Measurements from ENCODE around the gene FNDC3B.

Gene FNDC3B

DNA sequence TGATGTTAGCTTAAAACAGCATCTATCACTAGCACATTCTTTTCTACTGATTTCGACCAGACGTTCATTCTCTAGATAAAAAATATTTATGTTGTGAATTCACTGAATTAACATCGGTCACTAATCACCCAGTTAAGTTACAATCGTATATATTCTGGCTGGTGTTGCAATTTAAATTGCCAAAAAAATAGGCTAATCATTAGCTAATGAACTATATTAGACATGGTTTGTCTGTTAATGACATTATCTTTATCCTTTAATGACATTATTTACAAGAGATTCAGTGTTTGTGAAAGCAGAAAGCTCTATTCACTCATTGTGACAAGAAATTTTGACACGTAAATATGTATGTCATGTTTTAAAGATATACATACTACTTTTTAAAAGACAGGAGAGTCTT, 402.2 kb downstream of the FNDC3B start:
- no peaks in the 10 kb centered on the region for H3K9me3 ChIP-seq (ENCODE audit: control insufficient read depth in 2 of 2, low read length in 2 of 2)
- H3K4me1 ChIP-seq (ENCODE audit: control insufficient read depth in 2 of 2, insufficient read depth in 2 of 2, low read length in 2 of 2) = no peaks in the 10 kb centered on the region
- H3K27me3 ChIP-seq (ENCODE audit: control insufficient read depth in 2 of 2, insufficient read depth in 2 of 2, low read length in 2 of 2) = no peaks in the 10 kb centered on the region
- no peak overlapping the region for H3K4me3 ChIP-seq (ENCODE audit: low read length in 2 of 2)
- no peak overlapping the region for H3K27ac ChIP-seq (ENCODE audit: low read depth in 2 of 2, low read length in 2 of 2)
- H3K36me3 ChIP-seq (ENCODE audit: control insufficient read depth in 2 of 2, insufficient read depth in 2 of 2, low read length in 2 of 2) = no peaks in the 10 kb centered on the region
- H3K9ac ChIP-seq (ENCODE audit: low read depth in 1 of 2, low read length in 2 of 2) = no peak overlapping the region

- no peak overlapping the region for H3K9ac ChIP-seq (ENCODE audit: low read depth in 1 of 2, low read length in 2 of 2)
- no peaks in the 10 kb centered on the region for H3K36me3 ChIP-seq (ENCODE audit: control insufficient read depth in 2 of 2, insufficient read depth in 2 of 2, low read length in 2 of 2)
- no peaks in the 10 kb centered on the region for H3K4me1 ChIP-seq (ENCODE audit: control insufficient read depth in 2 of 2, insufficient read depth in 2 of 2, low read length in 2 of 2)
- H3K27me3 ChIP-seq (ENCODE audit: control insufficient read depth in 2 of 2, insufficient read depth in 2 of 2, low read length in 2 of 2) = peaks cover 5 to 10% of the 10 kb centered on the region in 2 donors
- no peak overlapping the region for H3K4me3 ChIP-seq (ENCODE audit: low read length in 2 of 2)
- no peak overlapping the region for H3K27ac ChIP-seq (ENCODE audit: low read depth in 2 of 2, low read length in 2 of 2)
- H3K9me3 ChIP-seq (ENCODE audit: control insufficient read depth in 2 of 2, low read length in 2 of 2) = no peaks in the 10 kb centered on the region
These were observed 403.2 kb downstream of the FNDC3B start for GRCh38 chr3:172442606-172443005.

GRCh38 chr3:172444821-172445220, 405.4 kb downstream of the FNDC3B start:
- H3K27ac ChIP-seq (ENCODE audit: low read depth in 2 of 2, low read length in 2 of 2) = no peak overlapping the region
- no peak overlapping the region for H3K4me3 ChIP-seq (ENCODE audit: low read length in 2 of 2)
- no peaks in the 10 kb centered on the region for H3K4me1 ChIP-seq (ENCODE audit: control insufficient read depth in 2 of 2, insufficient read depth in 2 of 2, low read length in 2 of 2)
- peaks cover 0 to 2% of the 10 kb centered on the region in 2 donors for H3K9me3 ChIP-seq (ENCODE audit: control insufficient read depth in 2 of 2, low read length in 2 of 2)
- no peak overlapping the region for H3K9ac ChIP-seq (ENCODE audit: low read depth in 1 of 2, low read length in 2 of 2)
- H3K27me3 ChIP-seq (ENCODE audit: control insufficient read depth in 2 of 2, insufficient read depth in 2 of 2, low read length in 2 of 2) = peaks cover 22 to 32% of the 10 kb centered on the region in 2 donors
- no peaks in the 10 kb centered on the region for H3K36me3 ChIP-seq (ENCODE audit: control insufficient read depth in 2 of 2, insufficient read depth in 2 of 2, low read length in 2 of 2)

DNA sequence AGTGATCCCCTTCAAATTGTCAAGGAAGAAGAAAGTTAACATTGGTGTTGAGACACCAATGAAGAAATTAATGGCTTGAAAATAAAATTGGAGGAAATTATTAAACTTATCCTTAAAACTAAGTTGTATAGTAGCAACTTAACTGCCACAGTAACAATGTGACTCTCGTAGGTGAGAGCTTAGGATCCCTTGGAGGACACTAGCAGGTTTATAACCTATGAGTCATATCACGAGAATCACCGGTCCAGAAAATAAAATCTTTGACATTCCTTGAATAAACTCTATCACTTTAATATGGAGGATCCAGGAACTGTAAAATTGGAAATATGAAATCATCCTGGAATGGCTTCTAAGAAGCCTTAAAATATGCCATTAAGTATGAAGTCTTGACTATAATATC, 406.8 kb downstream of the FNDC3B start:
- Histone ChIP-seq H3K4me1 (ENCODE audit: control insufficient read depth in 2 of 2, insufficient read depth in 2 of 2, low read length in 2 of 2) (no peaks in the 10 kb centered on the region), H3K9ac (ENCODE audit: low read depth in 1 of 2, low read length in 2 of 2) (no peak overlapping the region), H3K9me3 (ENCODE audit: control insufficient read depth in 2 of 2, low read length in 2 of 2) (peaks cover 0 to 4% of the 10 kb centered on the region in 2 donors), H3K4me3 (ENCODE audit: low read length in 2 of 2) (no peak overlapping the region), H3K27ac (ENCODE audit: low read depth in 2 of 2, low read length in 2 of 2) (no peak overlapping the region), H3K36me3 (ENCODE audit: control insufficient read depth in 2 of 2, insufficient read depth in 2 of 2, low read length in 2 of 2) (no peaks in the 10 kb centered on the region), H3K27me3 (ENCODE audit: control insufficient read depth in 2 of 2, insufficient read depth in 2 of 2, low read length in 2 of 2) (peaks cover 24 to 35% of the 10 kb centered on the region in 2 donors)

- Histone ChIP-seq H3K27ac (ENCODE audit: low read depth in 2 of 2, low read length in 2 of 2) (no peak within 1 kb of the TSS), H3K9ac (ENCODE audit: low read depth in 1 of 2, low read length in 2 of 2) (no peak within 1 kb of the TSS), H3K9me3 (ENCODE audit: control insufficient read depth in 2 of 2, low read length in 2 of 2) (peaks cover 0 to 4% of the 10 kb centered on the region in 2 donors), H3K4me3 (ENCODE audit: low read length in 2 of 2) (no peak within 1 kb of the TSS), H3K36me3 (ENCODE audit: control insufficient read depth in 2 of 2, insufficient read depth in 2 of 2, low read length in 2 of 2) (no peaks in the 10 kb centered on the region), H3K27me3 (ENCODE audit: control insufficient read depth in 2 of 2, insufficient read depth in 2 of 2, low read length in 2 of 2) (peaks cover 24 to 35% of the 10 kb centered on the region in 2 donors), H3K4me1 (ENCODE audit: control insufficient read depth in 2 of 2, insufficient read depth in 2 of 2, low read length in 2 of 2) (no peaks in the 10 kb centered on the region)
These were observed 408.5 kb downstream of the FNDC3B start, which contains the start of gene GHSR for GRCh38 chr3:172447611-172448579. Gene GHSR, minus strand, starts transcription at chr3:172448456. Its CDS starts 43 bp downstream, at chr3:172448413.

- Histone ChIP-seq H3K36me3 (ENCODE audit: control insufficient read depth in 2 of 2, insufficient read depth in 2 of 2, low read length in 2 of 2) (no peaks in the 10 kb centered on the region), H3K27ac (ENCODE audit: low read depth in 2 of 2, low read length in 2 of 2) (no peak overlapping the region), H3K4me1 (ENCODE audit: control insufficient read depth in 2 of 2, insufficient read depth in 2 of 2, low read length in 2 of 2) (no peaks in the 10 kb centered on the region), H3K4me3 (ENCODE audit: low read length in 2 of 2) (no peak overlapping the region), H3K27me3 (ENCODE audit: control insufficient read depth in 2 of 2, insufficient read depth in 2 of 2, low read length in 2 of 2) (peaks cover 24 to 35% of the 10 kb centered on the region in 2 donors), H3K9me3 (ENCODE audit: control insufficient read depth in 2 of 2, low read length in 2 of 2) (peaks cover 0 to 4% of the 10 kb centered on the region in 2 donors), H3K9ac (ENCODE audit: low read depth in 1 of 2, low read length in 2 of 2) (no peak overlapping the region)
These were observed 409.5 kb downstream of the FNDC3B start for GRCh38 chr3:172448661-172449465.

GRCh38 chr3:172449466-172450149, 410.2 kb downstream of the FNDC3B start:
- Histone ChIP-seq H3K36me3 (ENCODE audit: control insufficient read depth in 2 of 2, insufficient read depth in 2 of 2, low read length in 2 of 2) (no peaks in the 10 kb centered on the region), H3K27me3 (ENCODE audit: control insufficient read depth in 2 of 2, insufficient read depth in 2 of 2, low read length in 2 of 2) (peaks cover 24 to 35% of the 10 kb centered on the region in 2 donors), H3K4me3 (ENCODE audit: low read length in 2 of 2) (no peak overlapping the region), H3K27ac (ENCODE audit: low read depth in 2 of 2, low read length in 2 of 2) (no peak overlapping the region), H3K4me1 (ENCODE audit: control insufficient read depth in 2 of 2, insufficient read depth in 2 of 2, low read length in 2 of 2) (no peaks in the 10 kb centered on the region), H3K9me3 (ENCODE audit: control insufficient read depth in 2 of 2, low read length in 2 of 2) (peaks cover 0 to 4% of the 10 kb centered on the region in 2 donors), H3K9ac (ENCODE audit: low read depth in 1 of 2, low read length in 2 of 2) (no peak overlapping the region)
